Transverse colon (tissue), 4 donors: ENCODE results near the gene HIVEP3.

Experiments used
- CTCF ChIP-seq, 5 experiments: fragments of 200-600 bp in 3 of 5; fragments of 450-650 bp in 2 of 5; sonication (generic) in 3 of 5; IDR thresholded peaks; 1 replicate in 2 of 5; 2 replicates in 3 of 5; pipeline ENCODE4 v1.5.1; 2016 to 2017; ENCODE audit warnings: antibody characterized with exemption in 5 of 5, inconsistent platforms in 3 of 5, mild to moderate bottlenecking in 2 of 5, moderate library complexity in 1 of 5
- EP300 ChIP-seq: sonication (generic); formaldehyde crosslinking; IDR thresholded peaks from one replicate; pipeline ENCODE4 v1.6.1; 2017; ENCODE audit warnings: antibody characterized with exemption, low read depth
- POLR2A ChIP-seq: fragments of 450-650 bp; IDR thresholded peaks from one replicate; pipeline ENCODE4 v1.6.1; 2016; ENCODE audit warnings: antibody characterized with exemption, mild to moderate bottlenecking, moderate library complexity
- POLR2AphosphoS5 ChIP-seq, 3 donors: sonication (generic); formaldehyde crosslinking; IDR thresholded peaks; one replicate each; pipeline ENCODE4 v1.6.1; 2016; ENCODE audit warnings: antibody characterized with exemption in 3 of 3

GRCh38 chr1:41849211-41849759 is 69.4 kb downstream of the HIVEP3 start:
- TF ChIP-seq CTCF (IDR thresholded peaks at IDR 0.05) (no peak), POLR2A (no peak), EP300 (no peak), POLR2AphosphoS5 (IDR thresholded peaks at IDR 0.05) (no peak)
